ENCODE data around the gene MRPL12.

DNA sequence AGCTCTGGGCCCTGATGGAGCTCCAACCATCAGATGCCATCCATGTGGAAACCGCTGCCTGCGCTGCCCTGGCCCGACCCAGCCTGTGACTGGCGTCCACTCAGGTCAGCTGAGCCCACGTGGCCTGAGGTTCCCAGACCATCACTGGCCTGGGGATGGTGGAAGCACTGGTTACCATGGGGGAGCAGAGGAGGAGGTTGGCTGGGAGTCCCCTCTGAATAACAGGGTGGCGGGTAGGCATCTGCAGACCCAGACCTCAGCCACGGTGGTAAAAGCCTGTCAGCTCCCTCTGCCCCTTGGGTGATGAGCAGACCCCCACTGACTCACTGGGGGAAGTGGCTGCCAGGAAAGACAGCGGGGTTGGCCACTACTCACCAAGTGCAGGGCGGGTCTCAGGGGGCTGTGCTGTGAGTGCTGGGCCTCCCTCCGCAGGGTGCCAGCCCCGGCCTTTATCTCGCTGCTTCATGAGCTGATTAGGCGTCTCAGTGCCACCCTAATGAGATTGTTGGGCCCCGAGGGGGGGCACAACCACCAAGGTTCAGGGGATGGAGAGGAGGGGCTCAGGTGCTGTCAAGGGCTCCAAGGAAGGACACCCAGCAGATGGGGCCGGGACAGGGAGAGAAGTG is 46.9 kb upstream of the MRPL12 start, which contains the start of gene PDE6G:
- TF ChIP-seq, protein P1, sequence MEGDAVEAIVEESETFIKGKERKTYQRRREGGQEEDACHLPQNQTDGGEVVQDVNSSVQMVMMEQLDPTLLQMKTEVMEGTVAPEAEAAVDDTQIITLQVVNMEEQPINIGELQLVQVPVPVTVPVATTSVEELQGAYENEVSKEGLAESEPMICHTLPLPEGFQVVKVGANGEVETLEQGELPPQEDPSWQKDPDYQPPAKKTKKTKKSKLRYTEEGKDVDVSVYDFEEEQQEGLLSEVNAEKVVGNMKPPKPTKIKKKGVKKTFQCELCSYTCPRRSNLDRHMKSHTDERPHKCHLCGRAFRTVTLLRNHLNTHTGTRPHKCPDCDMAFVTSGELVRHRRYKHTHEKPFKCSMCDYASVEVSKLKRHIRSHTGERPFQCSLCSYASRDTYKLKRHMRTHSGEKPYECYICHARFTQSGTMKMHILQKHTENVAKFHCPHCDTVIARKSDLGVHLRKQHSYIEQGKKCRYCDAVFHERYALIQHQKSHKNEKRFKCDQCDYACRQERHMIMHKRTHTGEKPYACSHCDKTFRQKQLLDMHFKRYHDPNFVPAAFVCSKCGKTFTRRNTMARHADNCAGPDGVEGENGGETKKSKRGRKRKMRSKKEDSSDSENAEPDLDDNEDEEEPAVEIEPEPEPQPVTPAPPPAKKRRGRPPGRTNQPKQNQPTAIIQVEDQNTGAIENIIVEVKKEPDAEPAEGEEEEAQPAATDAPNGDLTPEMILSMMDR (conservative IDR thresholded peaks at IDR 0.05 in 1 of 2, IDR thresholded peaks at IDR 0.05 in 1 of 2; ENCODE audit: low read depth in 1 of 2, low read length in 2 of 2) = no peak
- no peak for TF ChIP-seq EZH2 (IDR thresholded peaks at IDR 0.05; ENCODE audit: low read length, missing control alignments)
